Pons (tissue), 1 donor: Measurements from ENCODE around the gene FER.

Source experiments
- DNase-seq: peaks from one replicate; pipeline ENCODE4 v3.0.0-alpha.2; 2016; ENCODE audit warnings: low spot score

FER gene

DNA sequence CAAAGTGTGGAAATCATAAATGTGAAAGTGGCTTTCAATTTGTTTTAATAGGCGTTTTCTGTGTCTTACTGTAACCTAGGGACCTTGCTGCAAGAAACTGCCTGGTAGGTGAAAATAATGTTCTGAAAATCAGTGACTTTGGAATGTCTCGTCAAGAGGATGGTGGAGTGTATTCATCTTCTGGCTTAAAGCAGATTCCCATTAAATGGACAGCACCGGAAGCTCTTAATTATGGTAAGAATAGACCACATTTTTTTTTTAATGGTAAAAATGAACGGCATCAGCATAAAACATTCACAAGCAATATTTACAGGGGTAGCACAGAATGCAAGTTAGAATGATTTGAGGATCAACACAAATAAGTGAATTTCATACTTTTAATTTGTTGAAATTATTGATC lies 433.0 kb downstream of the FER start:
- no peak for DNase-seq

DNA sequence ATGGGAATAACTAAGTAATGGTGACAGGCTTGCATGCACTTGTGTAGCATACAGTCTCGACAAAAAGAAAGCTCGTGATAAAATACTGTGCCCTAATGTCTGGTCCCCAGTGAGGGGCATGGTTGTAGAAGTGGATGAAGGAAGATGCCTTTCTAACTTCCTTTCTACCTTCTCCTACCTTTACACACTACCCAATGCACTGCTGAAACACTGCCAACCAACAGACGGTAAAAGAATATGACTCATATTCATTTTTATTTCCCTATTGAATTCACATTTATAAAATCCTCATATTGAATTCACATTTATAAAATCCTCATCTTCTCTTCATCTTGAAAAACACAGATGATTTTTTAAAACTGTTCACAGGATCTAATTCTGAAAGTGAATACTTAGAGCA lies 439.1 kb downstream of the FER start:
- no peak for DNase-seq

DNA sequence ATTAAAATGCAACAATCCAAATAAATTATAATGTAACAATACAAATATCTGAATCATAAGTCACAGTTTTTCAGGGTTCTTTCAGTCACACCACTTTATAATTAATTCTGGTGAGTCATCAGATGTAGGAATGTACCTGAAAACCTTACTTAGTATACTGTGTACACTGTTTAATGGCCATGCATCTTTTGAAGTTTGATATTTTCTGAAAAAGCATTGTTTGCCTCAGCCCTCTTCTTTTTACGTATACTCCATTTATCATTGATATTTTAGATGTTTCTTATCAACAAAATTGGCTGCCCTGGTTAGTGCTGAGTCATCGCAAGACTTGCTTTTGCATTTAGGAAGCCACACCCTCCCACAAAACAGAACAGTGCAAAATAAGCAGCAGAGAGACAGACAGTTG lies 443.5 kb downstream of the FER start:
- DNase-seq = no peak

DNA sequence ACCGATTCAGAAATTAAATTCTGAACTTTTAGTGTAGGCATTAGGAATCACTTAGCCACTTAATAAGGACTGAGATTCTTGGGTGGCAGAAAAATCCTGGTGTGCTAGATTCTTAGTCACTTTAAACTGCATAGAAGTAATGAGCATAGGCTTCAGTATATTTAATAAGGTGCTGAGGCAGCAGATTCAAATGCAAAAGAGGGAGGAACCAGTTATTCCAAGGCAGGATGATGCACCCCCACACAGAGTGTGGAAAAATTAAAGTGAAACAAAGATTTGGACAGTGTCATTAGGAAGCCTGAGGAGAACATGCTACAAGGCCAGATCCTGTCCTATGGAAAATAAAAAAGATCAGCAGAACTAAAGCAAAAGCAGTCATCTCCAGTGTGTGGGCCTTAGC lies 444.3 kb downstream of the FER start:
- no peak for DNase-seq

DNA sequence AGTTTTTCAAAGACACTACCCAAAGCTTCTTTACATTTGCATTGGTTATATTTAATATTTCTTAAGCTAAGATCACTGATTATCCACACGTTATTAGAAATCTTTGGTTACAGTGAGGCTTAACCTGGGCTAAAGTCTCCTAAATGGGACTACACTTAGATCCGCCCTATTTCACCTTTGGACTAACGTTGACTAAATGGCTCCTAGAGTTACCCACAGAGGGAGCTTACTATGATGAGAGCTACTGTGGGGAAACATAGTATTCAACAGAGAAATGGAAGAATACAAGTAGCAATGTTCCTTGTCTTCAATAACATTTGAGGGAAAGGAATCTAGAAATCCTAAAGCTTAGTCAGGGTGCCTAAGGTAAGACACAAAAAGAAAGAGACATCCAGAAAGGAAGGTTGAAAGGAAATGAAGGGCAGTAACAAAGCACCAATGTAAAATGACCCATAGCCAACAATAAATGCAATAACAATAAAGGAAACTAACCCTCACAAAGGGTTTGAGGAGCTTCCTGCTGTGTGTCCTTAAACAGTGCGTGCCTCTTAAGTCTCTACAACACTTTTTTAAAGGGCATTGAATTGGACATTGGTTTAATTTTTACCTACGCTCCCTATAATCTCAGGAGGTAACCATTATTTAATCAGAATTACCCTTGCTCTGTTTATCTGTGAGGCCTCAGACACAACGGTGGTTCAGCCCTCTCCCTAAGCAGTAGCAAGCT lies 445.0 kb downstream of the FER start:
- no peak for DNase-seq

DNA sequence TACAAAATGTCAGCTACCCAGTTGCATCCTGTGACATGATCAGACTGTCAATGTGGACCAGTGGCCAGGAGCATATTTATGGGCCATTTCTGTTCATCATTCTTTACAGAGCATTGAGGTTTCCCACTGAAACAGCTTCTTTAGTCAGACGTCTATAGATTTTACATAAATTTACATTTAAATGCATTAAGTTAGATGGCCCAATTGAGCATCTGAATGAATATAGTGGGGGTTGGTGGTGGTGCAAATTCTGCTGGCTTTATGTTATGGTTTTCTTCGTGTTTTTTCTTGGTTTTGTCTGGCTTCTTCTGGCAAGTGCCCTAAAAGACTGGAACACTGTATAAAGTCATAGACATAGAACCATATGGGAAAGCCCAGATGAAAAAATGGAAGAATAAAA lies 448.0 kb downstream of the FER start:
- DNase-seq = no peak

DNA sequence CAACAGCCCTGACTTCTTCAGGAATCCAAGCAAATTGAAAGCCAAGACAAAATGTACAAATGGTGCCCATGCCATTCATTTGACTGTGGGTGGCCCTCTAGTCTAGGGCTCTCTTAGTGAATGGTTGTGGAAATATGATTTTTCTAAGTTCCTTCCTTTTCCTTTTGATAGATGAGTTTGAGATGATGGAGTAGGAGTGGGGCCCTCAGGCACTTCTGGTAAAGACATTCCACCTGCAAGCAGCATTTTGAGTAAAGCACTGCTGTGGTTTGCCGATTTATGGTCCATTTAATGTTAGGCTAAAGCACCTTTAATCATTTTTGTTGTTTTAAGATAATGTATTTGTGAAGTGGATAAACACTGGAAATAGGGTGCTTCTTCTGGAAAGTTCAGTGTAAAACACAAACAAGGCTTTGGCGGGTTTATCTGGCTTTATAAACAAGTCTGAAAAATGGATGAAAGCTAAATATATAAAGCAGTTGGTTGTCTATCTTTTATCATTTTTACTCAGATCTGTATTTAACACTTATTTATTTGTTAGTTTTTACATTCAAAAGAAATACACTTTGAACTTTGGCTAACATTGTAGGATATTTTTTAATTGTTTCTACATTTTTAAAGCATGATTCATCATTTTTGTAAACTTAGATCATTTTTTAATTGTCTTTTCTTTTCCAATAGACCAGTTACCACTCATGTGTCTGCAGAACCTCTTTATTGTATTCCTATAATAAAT lies 448.6 kb downstream of the FER start:
- no peak for DNase-seq

DNA sequence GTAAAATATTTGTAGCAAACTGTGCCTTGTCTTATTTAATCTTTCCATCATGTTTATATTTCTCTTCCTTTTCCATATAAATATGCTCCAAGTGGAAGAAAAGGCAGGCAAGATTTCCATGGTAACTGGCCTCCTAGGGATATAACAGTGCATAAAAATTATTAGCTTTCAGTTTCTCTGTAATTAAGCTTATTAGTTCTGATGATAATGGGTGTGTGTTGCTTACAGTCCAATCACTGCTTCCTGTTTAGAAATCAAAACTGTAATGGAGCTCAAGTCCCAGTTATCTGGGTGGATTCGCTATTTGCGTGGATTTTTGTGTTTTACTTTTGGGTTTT lies 449.1 kb downstream of the FER start:
- no peak for DNase-seq

DNA sequence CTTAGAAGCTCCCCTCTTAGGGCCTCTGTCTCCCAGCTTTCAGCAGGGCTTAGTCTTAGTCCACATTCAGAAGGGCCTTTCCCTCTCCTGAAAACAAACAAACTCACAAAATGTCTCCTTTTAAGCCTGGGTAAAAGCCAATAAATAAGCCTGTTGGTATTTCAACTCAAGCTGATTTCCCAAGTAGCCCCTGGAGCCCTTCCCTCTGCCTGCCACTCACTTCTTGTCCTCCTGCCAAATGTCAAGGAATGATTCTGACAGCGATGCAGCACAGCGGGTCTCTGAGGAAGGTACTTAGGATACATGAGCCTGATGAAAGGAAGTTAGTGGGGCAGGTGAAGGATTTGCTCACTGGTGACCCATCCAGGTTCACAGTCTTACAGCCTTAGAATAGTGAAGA lies 451.6 kb downstream of the FER start:
- DNase-seq = no peak

DNA sequence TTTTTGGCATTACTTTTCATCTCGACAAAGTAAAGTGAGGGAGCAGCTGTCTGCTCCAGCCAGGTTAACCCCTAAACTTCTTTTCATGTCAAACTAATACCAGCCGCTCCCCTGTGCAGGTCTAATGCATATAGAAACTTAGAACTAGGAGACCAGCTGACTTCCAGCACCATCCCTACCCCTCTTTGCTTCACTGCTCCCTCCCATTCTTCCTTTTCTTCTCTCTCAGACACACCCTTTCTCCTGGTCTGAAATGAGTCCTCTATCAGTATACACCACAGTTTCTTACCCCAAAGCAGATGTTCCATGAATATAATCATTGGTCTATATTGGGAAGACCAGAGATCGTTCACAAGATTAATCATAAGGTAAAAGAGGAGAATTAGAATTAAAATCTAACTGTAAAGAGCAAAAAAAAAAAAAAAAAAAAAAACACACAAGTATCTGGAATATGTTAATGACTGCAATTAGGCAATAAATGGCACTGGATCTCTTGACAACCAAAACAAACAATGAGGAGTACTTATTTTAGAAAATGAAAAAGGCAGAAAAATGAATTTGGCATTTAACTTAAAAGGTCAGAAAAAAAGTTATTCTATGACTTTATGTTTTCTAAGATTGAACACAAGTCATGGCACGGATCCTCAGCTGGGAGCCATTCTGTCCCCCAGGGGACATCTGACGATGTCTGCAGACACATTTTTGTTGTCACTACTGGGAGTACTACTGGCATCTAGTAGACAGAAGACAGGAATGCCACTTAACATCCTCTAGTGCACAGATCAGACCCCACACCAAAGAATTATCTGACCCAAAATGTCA lies 452.3 kb downstream of the FER start:
- DNase-seq = no peak

DNA sequence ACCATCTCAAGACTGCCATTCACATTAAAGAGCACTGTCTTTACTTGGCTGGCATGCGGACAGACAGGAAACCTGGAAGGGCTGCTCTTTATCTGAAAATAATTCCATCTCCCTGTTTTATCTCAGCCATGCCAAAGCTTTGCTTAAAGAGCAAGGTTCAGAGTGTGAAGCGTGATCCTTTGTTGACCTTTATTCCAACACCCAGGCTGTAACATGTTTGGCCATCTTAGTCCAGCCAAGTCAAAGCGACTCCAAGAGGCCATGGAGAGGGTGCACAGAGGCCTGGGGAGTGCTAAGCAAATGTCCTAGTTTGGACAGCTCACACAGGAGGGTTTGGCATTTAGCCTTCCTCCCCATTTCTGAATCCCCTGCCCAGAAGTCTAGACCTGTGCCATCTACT lies 467.3 kb downstream of the FER start:
- no peak for DNase-seq

DNA sequence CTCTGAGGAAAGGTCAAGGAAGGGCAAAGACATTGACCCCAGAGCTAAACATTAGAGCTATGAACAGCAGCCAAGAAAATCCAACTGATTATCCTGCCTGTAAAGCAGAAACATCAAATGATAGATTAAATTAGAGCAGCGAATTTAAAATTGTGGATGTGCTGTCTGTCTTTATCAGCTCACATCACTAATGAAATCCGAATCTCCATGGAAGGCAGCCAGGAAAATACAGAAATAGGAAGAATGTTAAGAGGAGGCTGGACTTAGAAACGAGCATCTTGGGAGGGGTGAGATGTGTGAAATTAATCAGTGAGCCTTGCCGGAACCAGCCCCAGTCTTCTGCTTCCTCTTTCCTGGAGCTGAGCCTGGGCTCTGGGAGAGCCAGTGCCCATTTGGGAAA lies 471.1 kb downstream of the FER start:
- no peak for DNase-seq

DNA sequence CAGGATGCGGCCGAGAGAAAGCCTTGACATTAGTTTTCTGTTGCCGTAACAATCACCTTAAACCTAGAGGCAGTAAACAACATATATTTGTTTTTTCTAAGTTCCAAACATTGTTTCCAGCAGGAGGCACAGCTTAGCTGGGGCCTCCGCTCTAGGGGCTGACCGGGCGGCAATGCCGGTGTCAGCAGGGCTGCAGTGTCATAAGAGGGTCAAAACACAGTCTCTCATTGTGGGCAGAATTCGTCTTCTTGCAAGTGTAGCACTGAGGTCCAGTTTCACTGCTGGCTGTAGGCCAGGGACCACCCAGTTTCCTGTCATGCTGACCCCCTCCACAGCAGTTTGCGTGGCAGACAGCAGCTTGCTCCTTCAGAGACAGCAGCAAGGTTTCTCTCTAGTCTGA lies 475.8 kb downstream of the FER start:
- no peak for DNase-seq

DNA sequence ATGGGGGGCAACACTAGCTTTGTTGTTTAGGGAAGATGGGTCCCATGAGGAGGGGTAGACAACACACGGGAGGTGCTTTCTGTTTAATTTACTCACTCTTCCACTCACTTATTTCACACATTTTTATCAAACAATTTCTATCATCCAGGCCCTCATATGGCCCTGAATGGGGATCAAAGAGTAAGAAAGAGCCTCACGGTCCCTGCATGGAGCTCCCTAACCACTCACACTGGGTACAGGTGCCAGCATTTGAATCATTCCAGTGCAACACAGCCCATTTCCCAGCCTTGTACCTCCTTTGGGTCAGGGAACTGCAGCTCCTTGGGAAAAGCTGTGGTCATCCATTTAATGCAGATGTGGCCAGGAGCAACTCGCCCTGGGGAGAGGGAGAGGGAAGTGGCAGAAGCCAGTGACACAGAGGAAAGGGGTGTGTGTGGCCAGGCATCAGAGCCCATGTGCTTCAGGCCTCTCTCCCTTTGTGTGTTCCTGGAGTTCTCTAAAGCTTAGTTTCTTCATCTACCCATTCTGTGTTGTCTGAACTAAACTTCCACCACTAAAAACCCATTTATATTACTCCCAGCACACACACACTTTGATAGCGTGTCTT lies 476.7 kb downstream of the FER start:
- DNase-seq = no peak

DNA sequence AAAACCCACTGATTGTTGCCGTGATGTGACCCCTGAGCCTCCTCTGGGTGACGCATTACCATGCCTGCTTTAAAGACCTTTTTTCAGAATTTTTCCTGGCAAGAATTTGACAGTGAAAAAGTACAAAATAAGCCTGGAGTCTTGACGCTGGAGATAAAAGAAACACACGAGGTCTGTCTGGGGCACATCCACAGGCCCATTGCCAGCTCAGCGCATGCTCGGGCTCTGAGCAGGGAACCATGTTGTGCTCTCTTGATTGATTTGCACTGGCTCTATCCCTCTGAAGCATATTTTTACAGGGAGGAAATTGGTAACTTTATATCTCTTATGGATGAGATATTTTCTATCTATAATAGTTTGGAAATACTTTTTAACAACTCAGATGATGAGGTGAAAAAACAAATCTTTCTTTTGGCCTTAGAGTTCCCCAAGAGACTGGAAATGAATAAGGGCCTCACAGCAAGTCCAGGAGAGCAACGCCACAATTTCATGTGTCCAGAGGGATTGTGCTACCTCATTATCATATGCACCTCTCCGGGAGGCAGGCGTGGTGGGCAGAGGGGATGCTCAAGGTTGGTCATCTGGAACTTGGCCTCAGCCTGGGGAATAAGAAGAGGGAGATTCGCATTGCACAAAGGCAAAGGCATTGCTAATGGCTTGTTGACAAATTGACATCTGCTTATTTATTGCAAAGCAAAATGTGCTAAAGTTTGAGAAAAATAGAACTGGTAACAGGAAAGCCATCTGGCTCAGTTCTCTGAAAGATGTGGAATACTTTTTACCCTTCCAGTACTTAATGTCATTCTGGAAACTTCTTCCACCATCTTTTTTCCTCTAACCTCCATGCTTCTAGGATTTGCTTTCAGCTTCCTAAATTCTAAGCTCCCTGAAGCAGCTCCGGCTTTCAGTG lies 478.3 kb downstream of the FER start:
- DNase-seq = no peak

DNA sequence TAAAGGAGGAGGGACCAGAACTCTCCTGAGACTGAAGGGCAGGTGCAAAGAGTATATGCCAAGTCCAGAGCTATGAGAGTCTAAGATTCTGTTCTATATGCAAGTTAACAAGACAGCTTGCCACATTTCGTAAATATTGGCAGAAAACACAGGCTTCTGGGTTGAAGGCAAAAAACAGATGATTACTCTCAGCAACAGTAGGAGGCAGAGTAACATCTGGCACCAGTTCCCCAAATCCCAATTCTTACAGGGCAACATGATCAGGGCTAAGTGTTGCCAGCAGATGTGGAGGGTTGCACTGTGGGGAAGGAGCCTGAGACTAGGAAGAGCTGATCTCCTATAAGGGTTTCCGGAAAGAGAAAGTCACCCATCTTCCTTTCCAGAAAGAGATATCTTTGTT lies 482.7 kb downstream of the FER start:
- no peak for DNase-seq

DNA sequence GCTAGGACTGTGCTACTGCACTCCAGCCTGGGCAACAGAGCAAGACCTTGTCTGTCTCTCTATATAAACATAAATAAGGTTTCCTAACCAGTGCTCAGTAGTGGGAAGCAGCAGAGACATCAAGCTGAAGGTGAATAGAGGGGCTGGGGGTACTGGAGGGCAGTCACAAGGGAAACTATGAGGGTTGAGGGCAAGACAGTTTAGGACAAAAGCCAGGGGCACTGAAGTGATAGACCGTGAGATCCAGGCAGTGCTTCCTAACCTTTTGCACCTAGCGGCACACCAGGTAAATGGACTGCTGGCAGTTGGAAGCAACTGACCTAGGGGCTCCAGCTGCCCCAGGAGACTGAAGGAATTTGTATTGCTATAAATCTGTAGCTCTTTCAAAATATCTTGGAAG lies 483.6 kb downstream of the FER start:
- no peak for DNase-seq

DNA sequence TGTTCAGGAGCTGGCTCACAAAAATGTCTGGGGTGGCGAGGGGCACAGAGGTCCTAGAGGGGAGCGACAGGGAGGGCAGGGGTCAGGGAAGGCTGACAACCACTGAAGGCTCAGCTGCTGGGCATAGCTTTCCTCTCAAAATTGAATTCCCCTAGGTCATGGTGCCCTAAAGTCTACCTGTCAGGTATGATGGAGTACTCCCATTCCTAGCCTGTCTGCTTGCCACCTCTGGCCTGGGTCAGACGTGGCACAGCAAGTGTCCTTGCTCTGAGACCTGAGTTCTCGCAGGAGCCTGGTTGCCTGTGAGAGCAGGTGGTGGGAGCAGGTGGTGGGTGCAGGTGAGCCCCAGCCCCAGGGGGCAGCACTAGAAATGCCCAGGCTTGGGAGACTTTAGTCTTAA lies 486.7 kb downstream of the FER start:
- DNase-seq = no peak

DNA sequence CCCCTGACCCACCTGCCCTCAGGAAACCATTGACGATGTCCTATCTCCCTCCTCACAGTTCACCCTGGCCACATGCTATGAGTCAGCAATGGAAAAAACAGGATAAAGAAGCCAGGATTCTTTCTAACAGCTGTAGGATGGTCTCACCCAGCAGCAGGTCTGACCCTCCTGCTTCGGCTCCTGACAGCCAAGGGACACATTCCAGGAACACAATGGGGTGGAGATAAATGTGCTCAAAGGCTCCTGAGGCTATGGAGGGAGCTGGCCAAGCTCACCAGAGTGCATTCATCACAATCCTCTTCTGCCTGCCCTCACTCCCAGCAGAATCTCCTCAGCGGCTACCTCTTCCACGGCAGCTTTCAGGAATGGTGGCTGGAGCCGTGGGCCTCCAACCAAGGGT lies 491.8 kb downstream of the FER start:
- DNase-seq = no peak

DNA sequence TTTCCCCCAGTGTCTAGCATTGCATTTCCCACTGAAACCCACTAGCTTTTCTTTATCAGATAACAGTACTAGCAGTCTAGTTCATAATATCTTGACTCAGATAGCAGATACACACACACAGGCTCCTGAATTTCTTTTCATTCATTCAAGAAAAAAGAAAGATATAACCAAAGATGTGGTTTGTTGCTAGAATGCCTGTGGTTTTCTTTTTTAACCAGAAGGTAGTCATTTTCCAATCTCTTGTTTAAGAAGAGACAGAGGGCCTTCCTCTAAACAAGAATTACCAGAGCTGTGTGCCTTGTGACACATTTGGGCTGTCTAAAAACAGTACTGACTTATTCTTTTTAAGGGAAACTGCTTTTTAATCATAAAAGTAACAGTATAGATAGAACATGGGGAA lies 494.8 kb downstream of the FER start:
- no peak for DNase-seq

DNA sequence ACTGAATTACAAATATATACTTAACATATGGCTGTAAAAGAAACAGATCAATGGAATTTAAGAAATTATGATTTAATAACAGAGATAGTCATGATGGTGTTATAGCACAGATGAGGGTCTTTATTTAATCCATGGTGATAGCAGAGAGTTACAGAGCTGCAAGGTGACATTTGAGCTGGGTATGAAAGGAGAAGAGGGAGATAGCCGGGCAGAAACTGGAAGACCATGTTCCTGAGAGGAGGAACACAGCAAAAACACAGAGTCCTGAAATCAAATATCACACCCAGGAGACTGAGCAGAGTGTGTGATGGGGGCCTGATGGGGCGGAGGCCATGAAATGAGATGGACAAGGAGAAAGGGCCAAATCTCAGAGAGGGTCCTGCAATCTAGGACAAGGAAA lies 498.7 kb downstream of the FER start:
- no peak for DNase-seq
